Measurements from ENCODE around the gene RIC3.

RIC3 gene

DNA sequence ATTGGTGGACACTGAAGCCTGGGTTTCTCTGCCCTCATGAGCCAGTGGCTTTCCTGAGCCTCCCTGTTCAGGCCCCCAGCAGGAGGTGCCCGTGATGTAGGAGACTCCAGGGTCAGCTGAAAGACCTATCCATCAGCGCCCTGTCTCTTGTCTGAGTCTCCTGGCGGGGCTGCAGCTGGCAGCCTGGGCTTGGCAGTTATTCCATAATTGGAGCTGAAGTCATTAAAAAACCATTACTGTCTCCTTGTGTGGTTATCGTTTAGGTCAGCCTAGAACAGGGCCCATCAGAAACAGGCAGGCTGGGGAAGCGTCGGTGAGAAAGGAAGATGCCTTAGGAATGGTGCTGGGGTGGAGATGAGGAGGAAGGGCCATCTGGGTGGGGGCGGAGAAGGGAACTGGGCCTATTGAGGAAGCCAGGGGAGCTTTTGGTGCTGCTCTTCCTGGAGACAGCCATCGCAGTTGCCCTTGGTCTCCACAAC is 82.8 kb downstream of the RIC3 start:
- Histone ChIP-seq H3K36me3 (ENCODE audit: insufficient read depth, low read length) (no peaks in the 10 kb centered on the region), H3K9me3 (ENCODE audit: low read length) (no peaks in the 10 kb centered on the region), H3K27me3 (ENCODE audit: insufficient read depth, low read length) (no peaks in the 10 kb centered on the region), H3F3A (ENCODE audit: insufficient read depth, low read length) (no peaks in the 10 kb centered on the region), H3K9ac (ENCODE audit: low read length) (no peak overlapping the region), H3K9me2 (ENCODE audit: low read depth, low read length) (no peaks in the 10 kb centered on the region), H3K27ac (ENCODE audit: low read depth, low read length, poor library complexity, severe bottlenecking) (no peak overlapping the region), H3K4me2 (ENCODE audit: low read length) (no peak overlapping the region), H4K20me1 (ENCODE audit: insufficient read depth, low read length) (no peaks in the 10 kb centered on the region), H3K4me3 (ENCODE audit: low read depth, low read length, poor library complexity, severe bottlenecking) (no peak overlapping the region), H3K79me2 (ENCODE audit: insufficient read depth, low read length) (no peaks in the 10 kb centered on the region), H3K4me1 (ENCODE audit: insufficient read depth, low read length, severe bottlenecking) (no peaks in the 10 kb centered on the region), H2AFZ (ENCODE audit: low read length) (no peak overlapping the region)
- TF ChIP-seq, protein P1, sequence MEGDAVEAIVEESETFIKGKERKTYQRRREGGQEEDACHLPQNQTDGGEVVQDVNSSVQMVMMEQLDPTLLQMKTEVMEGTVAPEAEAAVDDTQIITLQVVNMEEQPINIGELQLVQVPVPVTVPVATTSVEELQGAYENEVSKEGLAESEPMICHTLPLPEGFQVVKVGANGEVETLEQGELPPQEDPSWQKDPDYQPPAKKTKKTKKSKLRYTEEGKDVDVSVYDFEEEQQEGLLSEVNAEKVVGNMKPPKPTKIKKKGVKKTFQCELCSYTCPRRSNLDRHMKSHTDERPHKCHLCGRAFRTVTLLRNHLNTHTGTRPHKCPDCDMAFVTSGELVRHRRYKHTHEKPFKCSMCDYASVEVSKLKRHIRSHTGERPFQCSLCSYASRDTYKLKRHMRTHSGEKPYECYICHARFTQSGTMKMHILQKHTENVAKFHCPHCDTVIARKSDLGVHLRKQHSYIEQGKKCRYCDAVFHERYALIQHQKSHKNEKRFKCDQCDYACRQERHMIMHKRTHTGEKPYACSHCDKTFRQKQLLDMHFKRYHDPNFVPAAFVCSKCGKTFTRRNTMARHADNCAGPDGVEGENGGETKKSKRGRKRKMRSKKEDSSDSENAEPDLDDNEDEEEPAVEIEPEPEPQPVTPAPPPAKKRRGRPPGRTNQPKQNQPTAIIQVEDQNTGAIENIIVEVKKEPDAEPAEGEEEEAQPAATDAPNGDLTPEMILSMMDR (IDR thresholded peaks at IDR 0.05; ENCODE audit: low read length): no peak
- TF ChIP-seq EZH2 (IDR thresholded peaks at IDR 0.05; ENCODE audit: borderline replicate concordance, low read length): no peak

DNA sequence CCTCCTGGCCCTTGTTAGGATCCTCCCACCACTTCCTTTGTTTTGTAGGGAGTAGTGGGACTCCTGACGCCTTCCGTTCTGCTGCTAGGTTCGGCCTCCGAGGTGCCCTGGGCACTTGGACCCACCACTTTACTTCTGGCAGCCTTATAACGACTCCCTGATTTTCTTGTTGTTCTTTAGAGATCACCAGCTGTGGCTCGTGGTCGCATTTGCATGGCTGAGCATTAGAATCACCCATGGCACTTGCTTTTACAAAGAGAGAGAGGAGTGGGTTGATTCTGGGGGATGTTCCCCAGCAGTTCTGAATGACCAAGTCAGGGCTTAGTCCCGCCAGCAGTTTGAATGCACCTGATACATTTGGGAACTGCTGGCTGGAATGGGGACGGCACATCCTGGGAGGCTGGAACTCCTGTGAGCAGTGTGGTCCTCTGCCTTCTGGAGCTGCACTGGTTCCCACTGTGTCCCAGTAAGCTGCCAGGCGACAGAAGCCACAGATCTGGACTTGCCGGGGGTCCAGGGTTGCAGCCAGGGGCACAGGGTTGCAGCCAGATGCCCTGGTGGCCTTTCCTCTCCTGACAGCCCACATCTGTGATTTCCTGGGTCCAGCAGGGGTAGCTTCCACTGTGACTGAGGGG is 83.7 kb downstream of the RIC3 start:
- Histone ChIP-seq H3K36me3 (ENCODE audit: insufficient read depth, low read length) (no peaks in the 10 kb centered on the region), H3K4me2 (ENCODE audit: low read length) (no peak overlapping the region), H4K20me1 (ENCODE audit: insufficient read depth, low read length) (no peaks in the 10 kb centered on the region), H3K4me1 (ENCODE audit: insufficient read depth, low read length, severe bottlenecking) (no peaks in the 10 kb centered on the region), H3K9me3 (ENCODE audit: low read length) (no peaks in the 10 kb centered on the region), H3K9me2 (ENCODE audit: low read depth, low read length) (no peaks in the 10 kb centered on the region), H3K27ac (ENCODE audit: low read depth, low read length, poor library complexity, severe bottlenecking) (no peak overlapping the region), H3K27me3 (ENCODE audit: insufficient read depth, low read length) (no peaks in the 10 kb centered on the region), H3K9ac (ENCODE audit: low read length) (no peak overlapping the region), H3K4me3 (ENCODE audit: low read depth, low read length, poor library complexity, severe bottlenecking) (no peak overlapping the region), H2AFZ (ENCODE audit: low read length) (no peak overlapping the region), H3K79me2 (ENCODE audit: insufficient read depth, low read length) (no peaks in the 10 kb centered on the region), H3F3A (ENCODE audit: insufficient read depth, low read length) (no peaks in the 10 kb centered on the region)
- TF ChIP-seq, protein P1 (IDR thresholded peaks at IDR 0.05; ENCODE audit: low read length): no peak
- no peak for TF ChIP-seq EZH2 (IDR thresholded peaks at IDR 0.05; ENCODE audit: borderline replicate concordance, low read length)

DNA sequence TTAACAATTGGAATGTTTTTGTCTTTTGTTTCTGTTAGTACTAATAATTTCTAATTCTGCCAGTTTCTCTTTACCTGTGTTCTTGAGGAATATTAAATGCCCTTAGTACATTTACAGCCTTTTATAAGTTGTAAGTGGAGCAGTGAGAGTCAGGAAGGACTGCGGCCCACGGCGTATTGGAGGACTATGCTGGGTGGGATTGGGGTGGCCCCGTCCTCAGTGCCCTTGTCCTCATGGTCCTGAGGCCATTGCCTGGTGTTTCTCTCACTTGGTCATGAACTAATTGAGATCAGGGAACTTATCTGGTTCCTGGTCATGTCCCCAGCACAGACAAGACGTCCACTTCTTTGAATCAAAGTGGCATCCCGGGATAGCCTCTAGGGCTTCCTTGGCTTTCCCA is 84.5 kb downstream of the RIC3 start:
- Histone ChIP-seq H3K36me3 (ENCODE audit: insufficient read depth, low read length) (no peaks in the 10 kb centered on the region), H3K4me3 (ENCODE audit: low read depth, low read length, poor library complexity, severe bottlenecking) (no peak overlapping the region), H3F3A (ENCODE audit: insufficient read depth, low read length) (no peaks in the 10 kb centered on the region), H3K27ac (ENCODE audit: low read depth, low read length, poor library complexity, severe bottlenecking) (no peak overlapping the region), H3K79me2 (ENCODE audit: insufficient read depth, low read length) (no peaks in the 10 kb centered on the region), H2AFZ (ENCODE audit: low read length) (no peak overlapping the region), H3K9me3 (ENCODE audit: low read length) (no peaks in the 10 kb centered on the region), H3K4me1 (ENCODE audit: insufficient read depth, low read length, severe bottlenecking) (no peaks in the 10 kb centered on the region), H3K9ac (ENCODE audit: low read length) (no peak overlapping the region), H3K9me2 (ENCODE audit: low read depth, low read length) (no peaks in the 10 kb centered on the region), H3K27me3 (ENCODE audit: insufficient read depth, low read length) (no peaks in the 10 kb centered on the region), H3K4me2 (ENCODE audit: low read length) (no peak overlapping the region), H4K20me1 (ENCODE audit: insufficient read depth, low read length) (no peaks in the 10 kb centered on the region)
- TF ChIP-seq EZH2 (IDR thresholded peaks at IDR 0.05; ENCODE audit: borderline replicate concordance, low read length): no peak
- TF ChIP-seq, protein P1 (IDR thresholded peaks at IDR 0.05; ENCODE audit: low read length): no peak

All from OCI-LY1 (cell line).